Epithelial cell of prostate (primary cell): ENCODE measurements around the gene SDK1.

ENCODE experiments used
- DNase-seq: peaks from one replicate; pipeline ENCODE4 v3.0.0-alpha.2; 2011; ENCODE audit warnings: low read depth, low spot score
- H3K27ac ChIP-seq: fragments of 450-650 bp; 2 replicates; pipeline ENCODE4 v1.5.1; 2017; ENCODE audit warnings: mild to moderate bottlenecking

SDK1 gene

GRCh38 chr7:4190010-4190981 is 889.2 kb downstream of the SDK1 start:
- DNase-seq = no peak
- H3K27ac ChIP-seq = peak overlapping the region; percentile 49

DNA sequence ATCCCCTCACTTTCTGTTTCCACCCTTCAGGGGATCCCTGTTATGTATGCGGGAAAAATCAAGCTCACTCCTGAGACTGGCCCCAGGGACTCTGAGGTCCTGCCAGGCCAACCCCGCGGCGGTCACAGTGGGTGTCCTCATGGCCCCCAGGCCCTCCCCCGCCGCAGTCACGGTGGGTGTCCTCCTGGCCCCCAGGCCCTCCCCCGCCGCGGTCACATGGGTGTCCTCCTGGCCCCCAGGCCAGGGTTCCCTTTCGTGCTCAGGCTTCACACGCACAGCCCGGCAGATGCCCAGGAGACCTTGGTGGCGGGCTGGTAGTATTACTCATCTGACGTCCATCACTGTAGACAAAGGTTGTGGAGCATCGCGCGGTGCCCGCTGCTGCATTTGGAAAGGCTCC is 890.0 kb downstream of the SDK1 start:
- no peak for DNase-seq
- no peak overlapping the region for H3K27ac ChIP-seq

DNA sequence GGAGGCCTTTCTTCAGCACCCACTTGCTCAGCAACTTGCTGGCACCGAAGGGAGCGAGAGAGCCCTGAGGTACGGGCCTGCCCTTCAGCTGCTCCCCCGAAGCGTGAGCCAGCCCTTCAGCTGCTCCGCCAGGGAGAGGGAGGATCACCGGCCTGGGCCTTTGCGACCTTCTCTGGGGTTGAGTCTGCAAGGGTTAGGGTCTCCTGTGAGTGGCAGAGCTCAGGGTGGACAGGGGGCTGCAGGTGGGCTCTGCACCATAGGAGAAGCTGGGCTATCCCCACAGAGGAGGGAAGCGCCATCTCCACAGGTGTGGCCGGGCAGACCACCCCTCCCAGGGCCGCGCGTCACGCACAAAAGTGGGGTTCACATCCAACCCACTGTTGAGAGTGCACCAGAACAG is 890.5 kb downstream of the SDK1 start:
- H3K27ac ChIP-seq = no peak overlapping the region
- DNase-seq = no peak

- H3K27ac ChIP-seq = no peak overlapping the region
- no peak for DNase-seq
These were observed 894.6 kb downstream of the SDK1 start for GRCh38 chr7:4195660-4196059.

DNA sequence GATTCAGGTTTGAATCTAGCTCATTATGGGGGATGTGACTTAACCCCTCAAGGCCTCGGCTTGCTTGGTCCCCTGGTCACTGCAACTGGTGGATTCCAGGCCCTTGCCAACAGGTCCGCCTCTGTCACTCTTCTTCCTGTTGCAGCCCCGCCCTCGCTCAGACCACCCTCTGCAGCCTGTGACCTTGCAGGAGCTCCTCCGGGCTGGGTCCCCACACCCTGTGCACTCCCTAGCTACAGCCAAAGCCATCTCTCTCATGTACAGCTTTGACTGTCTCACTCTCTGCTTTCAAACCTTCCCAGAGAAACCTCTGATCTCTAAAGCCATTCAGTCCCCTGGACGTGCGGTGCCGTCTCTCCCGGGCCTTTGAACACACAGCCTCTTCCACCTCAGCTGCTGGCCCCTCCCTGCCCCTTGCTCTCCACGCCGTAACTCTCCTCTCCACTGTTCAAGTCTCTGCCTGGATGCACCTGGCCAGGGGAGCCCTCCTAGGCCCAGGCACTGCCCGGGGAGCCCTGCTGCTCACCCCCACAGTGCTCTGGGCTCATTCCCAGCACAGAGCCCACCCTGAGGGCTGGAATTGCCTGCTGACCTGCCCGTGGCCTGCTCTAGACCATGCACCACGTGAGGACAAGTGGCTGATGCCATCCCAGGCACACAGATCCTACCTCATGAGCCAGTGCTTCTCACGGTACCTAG is 895.2 kb downstream of the SDK1 start:
- H3K27ac ChIP-seq = no peak overlapping the region

GRCh38 chr7:4198301-4198700 is 897.2 kb downstream of the SDK1 start:
- H3K27ac ChIP-seq = no peak overlapping the region
- no peak for DNase-seq

More for the DNA sequence above, 895.2 kb downstream of the SDK1 start:
- DNase-seq = no peak

- no peak for DNase-seq
- peak overlapping the region; percentile 29 for H3K27ac ChIP-seq
These were observed 899.6 kb downstream of the SDK1 start for GRCh38 chr7:4200546-4201094.

DNA sequence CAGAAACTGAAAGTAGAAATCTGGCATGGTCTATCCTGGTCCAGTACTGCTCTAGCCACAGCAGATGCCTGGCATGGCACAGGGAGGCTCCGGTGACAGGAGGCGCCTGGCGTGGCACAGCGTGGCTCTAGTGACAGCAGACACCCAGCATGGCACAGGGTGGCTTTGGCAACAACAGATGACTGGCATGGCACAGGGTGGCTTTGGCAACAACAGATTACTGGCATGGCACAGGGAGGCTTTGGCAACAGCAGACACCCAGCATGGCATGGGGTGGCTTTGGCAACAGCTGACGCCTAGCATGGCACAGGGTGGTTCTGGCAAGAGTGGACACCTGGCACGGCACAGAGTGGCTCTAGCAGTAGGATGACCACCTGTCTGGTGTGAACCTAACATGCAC is 900.5 kb downstream of the SDK1 start:
- H3K27ac ChIP-seq = no peak overlapping the region
- DNase-seq = no peak

- H3K27ac ChIP-seq = no peak overlapping the region
- no peak for DNase-seq
These were observed 901.2 kb downstream of the SDK1 start for GRCh38 chr7:4202154-4202736.

DNA sequence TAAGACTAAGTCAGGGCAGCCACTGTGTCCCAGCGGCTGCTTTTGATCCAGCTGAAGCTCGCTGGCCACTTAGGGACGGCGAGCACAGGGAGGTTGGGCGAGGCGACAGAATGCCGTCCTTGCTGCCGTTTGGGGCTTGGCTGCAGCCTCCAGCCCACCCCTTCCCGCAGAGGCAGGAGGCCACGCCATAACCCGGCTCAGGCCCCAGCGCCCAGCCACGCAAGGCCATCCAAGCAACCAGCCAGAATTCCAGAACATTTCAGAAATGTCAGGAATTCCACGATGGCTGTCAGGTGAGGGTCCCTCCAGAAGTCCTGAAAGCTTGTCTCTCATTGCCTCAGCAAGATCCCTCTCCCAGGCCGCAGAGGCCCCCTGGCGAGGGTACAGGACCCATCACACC is 901.9 kb downstream of the SDK1 start:
- H3K27ac ChIP-seq = no peak overlapping the region
- DNase-seq = no peak

- no peak for DNase-seq
- no peak overlapping the region for H3K27ac ChIP-seq
These were observed 902.8 kb downstream of the SDK1 start for GRCh38 chr7:4203626-4204512.

DNA sequence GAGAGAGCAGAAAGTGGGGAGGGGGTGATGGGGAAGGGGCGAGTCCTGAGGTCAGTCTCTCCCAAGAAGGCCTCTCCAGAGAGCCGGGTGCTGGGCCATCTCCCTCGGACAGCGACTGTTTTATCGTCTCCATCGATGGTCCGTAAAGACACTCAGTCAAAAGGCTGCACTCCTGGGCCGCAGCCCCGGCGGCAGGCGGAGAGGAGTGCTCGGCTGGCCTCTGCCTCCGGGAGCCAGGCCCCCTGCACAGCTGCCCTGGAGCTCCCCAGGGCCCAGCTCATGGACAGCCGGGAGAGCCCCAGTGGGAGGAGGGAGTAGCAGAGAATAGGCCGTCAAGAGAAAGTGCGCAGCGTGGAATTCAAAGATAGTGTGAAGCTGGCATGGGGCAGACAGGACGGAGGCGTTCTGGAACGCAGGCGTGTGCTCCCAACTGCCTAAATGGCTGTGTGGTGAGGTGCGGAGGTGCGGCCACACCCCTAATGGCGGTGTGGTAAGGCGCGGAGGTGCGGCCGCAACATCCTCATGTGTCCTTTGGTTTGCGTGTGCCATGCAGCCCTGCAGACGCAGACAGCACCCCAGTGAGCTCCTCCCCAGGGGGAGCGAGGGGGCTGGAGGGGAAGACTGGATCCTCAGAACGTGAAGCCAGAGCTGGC is 903.6 kb downstream of the SDK1 start:
- no peak for DNase-seq
- H3K27ac ChIP-seq = no peak overlapping the region

- no peak overlapping the region for H3K27ac ChIP-seq
- DNase-seq = no peak
These were observed 904.8 kb downstream of the SDK1 start for GRCh38 chr7:4205828-4206227.

GRCh38 chr7:4207011-4207410 is 906.0 kb downstream of the SDK1 start:
- H3K27ac ChIP-seq = no peak overlapping the region
- no peak for DNase-seq

GRCh38 chr7:4208086-4208485 is 907.0 kb downstream of the SDK1 start:
- no peak for DNase-seq
- H3K27ac ChIP-seq = no peak overlapping the region

DNA sequence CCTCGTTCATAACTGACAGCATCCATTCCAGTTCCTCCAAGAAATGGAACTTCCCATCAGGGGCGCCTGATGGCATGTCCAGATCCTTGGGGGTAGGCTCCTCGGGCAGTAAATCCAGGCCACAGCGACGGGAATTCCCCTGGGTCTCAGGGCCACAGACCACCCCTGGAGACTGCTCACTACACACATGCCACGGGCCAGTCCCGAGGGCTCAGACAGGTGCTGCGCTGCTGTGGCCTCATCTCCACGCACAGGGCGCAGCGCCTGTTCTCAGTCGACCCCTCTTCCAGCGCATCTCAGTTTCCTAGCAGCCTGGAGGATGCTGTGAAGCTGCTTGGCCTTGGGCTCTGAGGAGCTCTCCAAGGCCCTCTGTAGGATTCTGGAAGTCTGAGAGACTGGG is 907.5 kb downstream of the SDK1 start:
- H3K27ac ChIP-seq = no peak overlapping the region
- no peak for DNase-seq

DNA sequence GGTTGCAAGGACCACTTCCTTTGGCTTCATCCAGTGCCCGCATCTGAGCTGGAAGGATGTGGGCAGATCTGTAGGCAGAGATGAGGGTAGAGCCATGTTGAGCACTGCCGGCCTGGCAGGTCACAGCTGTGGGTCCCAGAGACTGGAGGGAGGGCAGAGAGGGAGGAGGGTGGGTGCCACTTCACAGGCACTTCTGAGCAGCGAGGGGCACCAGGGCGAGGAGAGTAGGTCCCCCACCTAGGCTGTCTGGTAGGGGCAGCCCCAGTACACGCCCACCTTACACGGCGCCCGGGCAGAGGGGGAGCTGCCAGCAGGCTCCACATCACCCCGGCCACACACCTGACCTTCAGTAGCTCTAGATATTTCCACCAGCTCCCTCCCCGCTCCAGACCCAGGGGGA is 908.1 kb downstream of the SDK1 start:
- H3K27ac ChIP-seq = no peak overlapping the region
- no peak for DNase-seq

DNA sequence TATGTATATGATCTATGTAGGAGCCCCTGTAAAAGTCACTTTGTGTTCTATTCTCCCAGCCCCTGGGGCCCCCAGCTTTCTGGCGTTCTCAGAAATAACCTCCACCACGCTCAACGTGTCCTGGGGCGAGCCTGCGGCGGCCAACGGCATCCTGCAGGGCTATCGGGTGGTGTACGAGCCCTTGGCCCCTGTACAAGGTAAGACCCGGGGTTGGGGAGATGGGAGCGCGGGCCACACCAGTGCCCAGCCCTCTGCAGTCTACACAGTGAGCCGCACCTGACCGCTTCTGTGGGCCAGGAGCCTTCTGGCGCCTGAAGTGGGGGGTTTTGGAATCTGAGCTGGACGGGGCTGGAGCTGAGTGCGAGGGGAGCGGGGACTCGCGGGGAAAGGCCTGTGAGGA is 908.9 kb downstream of the SDK1 start:
- H3K27ac ChIP-seq = no peak overlapping the region
- DNase-seq = no peak

GRCh38 chr7:4210821-4211220 is 909.8 kb downstream of the SDK1 start:
- no peak overlapping the region for H3K27ac ChIP-seq
- DNase-seq = no peak
